ENCODE measurements around the gene FBLN7.

Gene FBLN7

DNA sequence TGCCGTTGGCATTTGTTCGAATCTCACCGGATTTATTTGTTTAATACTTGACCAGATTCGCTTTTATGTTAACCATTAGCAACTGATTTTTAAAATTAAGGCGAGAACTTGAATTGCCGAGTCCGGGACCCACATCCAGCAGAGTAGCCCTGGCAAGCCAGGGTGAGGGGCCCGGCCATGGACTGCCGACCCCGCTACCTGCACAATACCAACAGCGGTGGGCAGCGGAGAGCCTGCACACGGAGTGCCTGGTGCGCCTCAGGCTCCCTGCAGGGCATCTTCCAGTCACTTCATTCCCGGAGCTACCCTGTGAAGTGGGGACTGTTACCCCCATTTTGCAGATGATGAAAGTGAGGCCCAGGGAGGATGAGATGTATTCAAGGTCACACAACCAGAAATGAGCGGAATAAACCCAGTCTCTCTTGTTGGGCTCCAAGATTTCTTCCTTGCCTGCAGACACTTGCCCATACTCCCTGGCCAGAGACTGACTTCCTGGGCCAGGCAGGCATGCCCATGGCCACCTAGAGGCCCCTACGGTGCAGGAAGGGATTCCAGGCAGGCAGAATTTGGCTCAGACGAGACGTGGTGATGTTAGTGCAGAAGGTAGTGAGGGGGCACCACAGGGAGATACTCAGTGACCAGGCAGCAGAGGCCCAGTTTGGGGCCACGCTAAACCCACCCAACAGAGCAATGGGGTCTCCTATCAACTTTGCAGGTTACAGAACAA is 2.9 kb downstream of the FBLN7 start:
- no peak overlapping the region for H3K27ac ChIP-seq (ENCODE audit: low read depth, low read length)
- H3K4me3 ChIP-seq (ENCODE audit: low read depth, low read length), result peak overlapping the region; percentile 55
- H3K9ac ChIP-seq (ENCODE audit: low read depth, low read length), result no peak overlapping the region
- no peaks in the 10 kb centered on the region for H3K36me3 ChIP-seq (ENCODE audit: control insufficient read depth, insufficient read depth, low read length)
- no peaks in the 10 kb centered on the region for H3K4me1 ChIP-seq (ENCODE audit: control insufficient read depth, insufficient read depth, low read length)
- H3K9me3 ChIP-seq (ENCODE audit: control insufficient read depth, insufficient read depth, low read length), result no peaks in the 10 kb centered on the region
- peaks cover 60% of the 10 kb centered on the region for H3K27me3 ChIP-seq (ENCODE audit: control insufficient read depth, insufficient read depth, low read length)

DNA sequence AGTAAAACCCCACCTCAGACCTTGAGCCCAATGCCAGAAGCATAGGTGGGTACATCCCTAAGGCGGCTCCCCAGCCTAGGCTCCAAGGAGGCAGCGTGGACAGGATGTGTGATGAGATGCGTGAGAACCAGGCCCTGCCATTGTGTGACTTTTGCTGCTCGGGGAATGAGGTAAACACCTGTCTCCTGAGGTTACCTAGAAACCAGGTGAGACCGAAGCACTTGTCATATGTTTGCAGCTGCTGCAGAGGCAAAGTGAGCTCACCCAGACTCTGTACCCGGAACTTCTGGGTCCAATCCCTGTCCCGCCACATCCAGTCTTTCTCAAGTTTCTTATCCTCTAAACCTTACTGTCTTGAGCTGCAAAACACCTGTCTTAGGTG is 3.4 kb downstream of the FBLN7 start:
- Histone ChIP-seq H3K36me3 (ENCODE audit: control insufficient read depth, insufficient read depth, low read length) (no peaks in the 10 kb centered on the region), H3K9me3 (ENCODE audit: control insufficient read depth, insufficient read depth, low read length) (no peaks in the 10 kb centered on the region), H3K4me3 (ENCODE audit: low read depth, low read length) (no peak overlapping the region), H3K9ac (ENCODE audit: low read depth, low read length) (no peak overlapping the region), H3K27ac (ENCODE audit: low read depth, low read length) (no peak overlapping the region), H3K4me1 (ENCODE audit: control insufficient read depth, insufficient read depth, low read length) (no peaks in the 10 kb centered on the region), H3K27me3 (ENCODE audit: control insufficient read depth, insufficient read depth, low read length) (peaks cover 54% of the 10 kb centered on the region)

DNA sequence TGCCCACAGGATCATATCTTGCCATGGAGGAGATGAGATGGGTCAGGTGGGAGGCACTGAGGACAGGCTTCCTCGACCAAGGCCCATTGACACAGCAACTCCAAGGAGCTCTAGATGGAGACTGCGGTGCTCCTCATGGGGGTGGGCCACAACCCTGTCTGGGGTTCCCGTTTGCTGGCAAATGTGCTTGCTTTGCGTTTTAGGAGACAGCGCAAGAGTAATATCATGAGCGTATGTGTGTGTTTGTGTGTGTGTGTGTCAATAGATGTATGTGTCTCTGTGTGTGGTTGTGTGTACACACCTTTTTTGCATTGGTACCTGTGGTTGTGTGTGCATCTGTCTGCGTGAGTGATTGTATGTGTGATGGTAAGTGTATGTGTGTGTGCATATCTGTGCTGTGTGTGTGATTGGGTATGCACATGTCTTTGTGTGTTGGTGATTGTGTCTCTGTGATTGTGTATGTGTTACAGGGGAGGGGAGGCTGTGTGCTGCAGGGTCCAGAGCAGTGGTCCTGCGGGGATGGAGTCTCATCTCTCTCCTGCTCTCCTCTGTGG is 4.4 kb downstream of the FBLN7 start:
- H3K27ac ChIP-seq (ENCODE audit: low read depth, low read length), result no peak overlapping the region
- H3K9ac ChIP-seq (ENCODE audit: low read depth, low read length), result no peak overlapping the region
- no peak overlapping the region for H3K4me3 ChIP-seq (ENCODE audit: low read depth, low read length)
- no peaks in the 10 kb centered on the region for H3K36me3 ChIP-seq (ENCODE audit: control insufficient read depth, insufficient read depth, low read length)
- no peaks in the 10 kb centered on the region for H3K9me3 ChIP-seq (ENCODE audit: control insufficient read depth, insufficient read depth, low read length)
- peaks cover 44% of the 10 kb centered on the region for H3K27me3 ChIP-seq (ENCODE audit: control insufficient read depth, insufficient read depth, low read length)
- H3K4me1 ChIP-seq (ENCODE audit: control insufficient read depth, insufficient read depth, low read length), result no peaks in the 10 kb centered on the region

DNA sequence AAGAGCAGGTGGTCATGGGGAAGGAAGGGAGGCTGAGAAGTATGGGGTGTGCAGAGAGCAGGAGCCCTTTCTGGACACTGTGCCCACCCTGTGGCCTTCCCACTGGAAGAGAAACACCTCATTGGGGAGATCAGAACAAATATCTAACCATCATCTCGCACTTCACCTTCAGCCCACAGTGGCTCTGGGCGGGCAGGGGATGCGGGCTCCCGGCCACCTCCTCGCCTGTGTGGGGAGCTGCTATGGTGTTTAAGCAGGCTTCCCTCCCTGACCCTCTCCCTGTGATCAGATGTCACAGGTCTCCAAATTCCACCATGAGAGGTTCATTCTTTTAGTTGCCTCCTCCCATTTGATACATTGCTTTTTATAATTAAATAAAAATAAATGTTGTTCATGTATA is 5.0 kb downstream of the FBLN7 start:
- H3K27ac ChIP-seq (ENCODE audit: low read depth, low read length), result no peak overlapping the region
- no peak overlapping the region for H3K4me3 ChIP-seq (ENCODE audit: low read depth, low read length)
- no peaks in the 10 kb centered on the region for H3K9me3 ChIP-seq (ENCODE audit: control insufficient read depth, insufficient read depth, low read length)
- H3K36me3 ChIP-seq (ENCODE audit: control insufficient read depth, insufficient read depth, low read length), result no peaks in the 10 kb centered on the region
- no peak overlapping the region for H3K9ac ChIP-seq (ENCODE audit: low read depth, low read length)
- peaks cover 39% of the 10 kb centered on the region for H3K27me3 ChIP-seq (ENCODE audit: control insufficient read depth, insufficient read depth, low read length)
- H3K4me1 ChIP-seq (ENCODE audit: control insufficient read depth, insufficient read depth, low read length), result no peaks in the 10 kb centered on the region

DNA sequence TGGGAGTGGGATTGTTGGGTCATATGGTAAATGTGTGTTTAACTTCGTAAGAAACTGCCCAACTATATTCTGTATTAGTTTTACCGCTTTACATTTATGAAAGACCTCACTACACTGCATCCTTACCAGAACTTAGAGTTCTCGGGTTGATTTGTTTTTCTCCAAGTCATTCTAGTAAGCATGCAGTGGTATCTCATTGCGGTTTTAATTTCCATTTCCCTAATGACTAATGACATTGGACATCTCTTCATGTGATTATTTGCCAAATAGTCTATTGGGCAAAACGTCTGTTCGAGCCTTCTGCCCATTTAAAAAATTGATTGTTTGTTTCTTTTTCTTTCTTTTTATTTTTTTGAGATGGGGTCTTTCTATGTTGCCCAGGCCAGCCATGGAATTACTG is 6.8 kb downstream of the FBLN7 start:
- no peak overlapping the region for H3K9ac ChIP-seq (ENCODE audit: low read depth, low read length)
- H3K36me3 ChIP-seq (ENCODE audit: control insufficient read depth, insufficient read depth, low read length), result no peaks in the 10 kb centered on the region
- no peak overlapping the region for H3K27ac ChIP-seq (ENCODE audit: low read depth, low read length)
- H3K4me1 ChIP-seq (ENCODE audit: control insufficient read depth, insufficient read depth, low read length), result no peaks in the 10 kb centered on the region
- H3K4me3 ChIP-seq (ENCODE audit: low read depth, low read length), result no peak overlapping the region
- H3K27me3 ChIP-seq (ENCODE audit: control insufficient read depth, insufficient read depth, low read length), result peaks cover 26% of the 10 kb centered on the region
- H3K9me3 ChIP-seq (ENCODE audit: control insufficient read depth, insufficient read depth, low read length), result no peaks in the 10 kb centered on the region

DNA sequence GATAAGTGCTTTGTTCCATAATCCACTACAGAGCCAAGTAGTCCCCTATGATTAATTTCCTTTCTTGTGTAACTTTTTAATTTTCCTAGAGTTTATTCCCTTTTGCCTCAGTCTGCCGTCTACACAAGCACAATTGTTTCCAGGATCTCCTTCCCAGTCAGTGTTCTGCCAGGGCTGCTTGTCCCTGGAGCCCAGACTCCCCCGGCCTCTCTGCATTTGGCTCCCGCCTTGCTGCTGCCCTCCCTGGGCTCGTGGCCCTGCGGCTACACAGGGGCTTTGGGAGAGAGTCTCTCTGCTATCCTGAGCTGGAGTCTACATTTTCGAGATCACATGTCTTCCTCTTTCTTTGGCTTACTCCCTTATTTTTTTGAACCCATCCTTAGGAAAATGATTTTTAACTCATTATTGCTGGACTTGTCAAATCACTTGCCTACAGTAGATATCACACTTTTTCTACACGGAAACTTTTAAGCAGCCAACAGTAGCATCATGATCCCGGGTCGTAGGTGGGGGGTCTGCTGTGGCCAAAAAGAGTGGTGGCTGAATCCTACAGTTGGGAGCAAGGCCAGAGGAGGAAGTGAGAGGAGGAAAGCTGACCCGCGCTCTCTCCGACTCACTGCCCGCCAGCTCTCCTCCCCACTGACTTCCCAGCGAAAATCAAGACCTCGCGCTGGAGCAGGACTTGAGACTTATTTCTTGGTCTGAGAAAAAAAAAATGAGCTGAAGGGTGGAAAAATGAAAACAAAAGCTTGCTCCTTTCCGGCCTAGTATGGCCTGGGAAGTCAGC is 9.4 kb downstream of the FBLN7 start:
- no peaks in the 10 kb centered on the region for H3K4me1 ChIP-seq (ENCODE audit: control insufficient read depth, insufficient read depth, low read length)
- no peaks in the 10 kb centered on the region for H3K27me3 ChIP-seq (ENCODE audit: control insufficient read depth, insufficient read depth, low read length)
- H3K27ac ChIP-seq (ENCODE audit: low read depth, low read length), result no peak overlapping the region
- H3K4me3 ChIP-seq (ENCODE audit: low read depth, low read length), result no peak overlapping the region
- no peaks in the 10 kb centered on the region for H3K36me3 ChIP-seq (ENCODE audit: control insufficient read depth, insufficient read depth, low read length)
- no peak overlapping the region for H3K9ac ChIP-seq (ENCODE audit: low read depth, low read length)
- H3K9me3 ChIP-seq (ENCODE audit: control insufficient read depth, insufficient read depth, low read length), result no peaks in the 10 kb centered on the region

DNA sequence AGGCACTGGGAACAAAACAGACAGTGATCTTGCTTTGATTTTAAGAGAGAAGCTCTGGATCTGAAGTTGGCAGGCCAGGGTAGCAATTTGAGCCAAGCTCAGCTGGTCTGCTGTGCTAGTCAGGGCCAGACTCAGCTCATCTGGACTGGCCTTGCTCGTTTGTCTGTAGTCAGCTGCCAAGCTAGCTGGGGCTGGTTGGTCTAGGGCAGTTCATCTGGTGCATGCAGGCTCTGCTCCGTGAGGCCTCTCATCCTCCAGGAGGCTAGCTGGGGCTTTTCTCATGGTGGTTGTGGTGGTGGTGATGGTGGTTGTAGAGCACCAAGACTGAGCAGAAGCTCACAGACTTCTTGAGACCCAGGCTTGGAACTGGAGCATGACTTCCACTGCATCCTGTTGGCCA is 10.3 kb downstream of the FBLN7 start:
- Histone ChIP-seq H3K4me3 (ENCODE audit: low read depth, low read length) (no peak overlapping the region), H3K9ac (ENCODE audit: low read depth, low read length) (no peak overlapping the region), H3K36me3 (ENCODE audit: control insufficient read depth, insufficient read depth, low read length) (no peaks in the 10 kb centered on the region), H3K27me3 (ENCODE audit: control insufficient read depth, insufficient read depth, low read length) (no peaks in the 10 kb centered on the region), H3K4me1 (ENCODE audit: control insufficient read depth, insufficient read depth, low read length) (no peaks in the 10 kb centered on the region), H3K9me3 (ENCODE audit: control insufficient read depth, insufficient read depth, low read length) (no peaks in the 10 kb centered on the region), H3K27ac (ENCODE audit: low read depth, low read length) (no peak overlapping the region)

DNA sequence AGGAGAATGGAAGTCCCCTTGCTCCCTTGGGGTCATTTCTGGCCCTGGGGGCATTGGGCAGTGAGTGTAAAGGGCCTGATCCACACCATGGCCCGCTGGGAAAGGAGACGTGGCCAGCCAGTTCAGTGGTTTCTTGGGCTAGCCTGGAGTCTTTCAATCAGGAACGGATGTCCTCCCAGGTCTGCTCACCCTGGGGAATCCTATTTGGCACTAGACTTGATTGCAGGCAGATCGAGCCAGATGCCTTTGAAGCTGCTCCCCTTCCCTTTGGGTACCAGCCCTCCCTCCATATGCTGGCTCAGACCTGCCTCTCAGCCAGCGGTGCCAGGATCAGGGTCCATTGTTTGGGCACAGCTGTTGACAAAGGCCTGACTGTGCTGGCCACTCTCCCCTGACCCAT is 11.0 kb downstream of the FBLN7 start:
- Histone ChIP-seq H3K4me3 (ENCODE audit: low read depth, low read length) (no peak overlapping the region), H3K27me3 (ENCODE audit: control insufficient read depth, insufficient read depth, low read length) (no peaks in the 10 kb centered on the region), H3K36me3 (ENCODE audit: control insufficient read depth, insufficient read depth, low read length) (no peaks in the 10 kb centered on the region), H3K27ac (ENCODE audit: low read depth, low read length) (no peak overlapping the region), H3K4me1 (ENCODE audit: control insufficient read depth, insufficient read depth, low read length) (no peaks in the 10 kb centered on the region), H3K9ac (ENCODE audit: low read depth, low read length) (no peak overlapping the region), H3K9me3 (ENCODE audit: control insufficient read depth, insufficient read depth, low read length) (no peaks in the 10 kb centered on the region)

DNA sequence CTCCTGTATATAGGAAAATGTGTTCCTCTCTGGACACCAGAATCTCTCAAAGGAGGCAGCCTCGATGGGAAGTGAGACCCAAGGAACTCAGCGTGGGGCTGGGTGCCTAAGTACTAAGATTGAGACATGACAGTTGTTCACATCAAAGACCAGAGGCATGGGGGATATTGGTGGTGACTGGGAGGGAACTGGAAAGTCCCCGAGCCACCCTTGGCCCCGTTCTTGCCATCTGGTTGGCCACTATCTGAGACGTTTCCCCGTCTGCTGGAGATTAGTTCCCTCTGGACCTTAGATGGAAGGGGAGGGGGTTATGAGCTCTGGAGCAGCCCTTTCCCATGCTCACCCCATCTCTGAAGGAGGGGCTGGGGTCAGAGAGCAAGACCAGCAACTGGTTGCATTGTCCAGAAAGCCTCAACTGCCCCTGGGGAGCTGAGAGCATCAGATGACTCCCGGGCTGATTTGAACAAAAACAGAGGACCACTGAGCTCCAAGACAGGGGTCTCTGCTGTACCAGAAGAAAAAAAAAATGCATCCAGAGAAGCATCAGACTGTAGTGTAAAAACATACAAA is 11.8 kb downstream of the FBLN7 start:
- H3K9me3 ChIP-seq (ENCODE audit: control insufficient read depth, insufficient read depth, low read length), result no peaks in the 10 kb centered on the region
- no peak overlapping the region for H3K27ac ChIP-seq (ENCODE audit: low read depth, low read length)
- no peaks in the 10 kb centered on the region for H3K4me1 ChIP-seq (ENCODE audit: control insufficient read depth, insufficient read depth, low read length)
- no peaks in the 10 kb centered on the region for H3K27me3 ChIP-seq (ENCODE audit: control insufficient read depth, insufficient read depth, low read length)
- H3K9ac ChIP-seq (ENCODE audit: low read depth, low read length), result no peak overlapping the region
- no peaks in the 10 kb centered on the region for H3K36me3 ChIP-seq (ENCODE audit: control insufficient read depth, insufficient read depth, low read length)
- H3K4me3 ChIP-seq (ENCODE audit: low read depth, low read length), result no peak overlapping the region

DNA sequence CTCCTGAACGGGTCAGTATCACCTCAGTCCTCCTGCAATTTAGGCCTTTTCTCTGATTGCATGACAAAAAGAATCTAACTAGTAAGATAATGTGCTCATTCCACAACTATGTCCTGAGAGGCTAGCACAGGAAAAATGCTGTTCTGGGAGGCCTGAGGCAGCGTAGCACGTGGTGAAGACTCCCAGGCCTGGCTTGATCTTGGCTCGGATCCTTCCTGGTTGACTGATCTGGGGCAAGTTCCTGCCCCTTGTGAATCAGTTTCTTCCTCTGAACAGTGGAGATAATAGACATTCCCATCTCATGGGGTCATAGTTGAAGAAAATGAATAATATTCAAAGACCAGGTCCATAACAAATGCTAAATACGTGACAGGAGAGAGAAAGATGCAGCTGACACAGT is 12.3 kb downstream of the FBLN7 start:
- no peak overlapping the region for H3K27ac ChIP-seq (ENCODE audit: low read depth, low read length)
- H3K9me3 ChIP-seq (ENCODE audit: control insufficient read depth, insufficient read depth, low read length), result no peaks in the 10 kb centered on the region
- no peaks in the 10 kb centered on the region for H3K27me3 ChIP-seq (ENCODE audit: control insufficient read depth, insufficient read depth, low read length)
- H3K36me3 ChIP-seq (ENCODE audit: control insufficient read depth, insufficient read depth, low read length), result no peaks in the 10 kb centered on the region
- H3K4me3 ChIP-seq (ENCODE audit: low read depth, low read length), result no peak overlapping the region
- no peak overlapping the region for H3K9ac ChIP-seq (ENCODE audit: low read depth, low read length)
- no peaks in the 10 kb centered on the region for H3K4me1 ChIP-seq (ENCODE audit: control insufficient read depth, insufficient read depth, low read length)

DNA sequence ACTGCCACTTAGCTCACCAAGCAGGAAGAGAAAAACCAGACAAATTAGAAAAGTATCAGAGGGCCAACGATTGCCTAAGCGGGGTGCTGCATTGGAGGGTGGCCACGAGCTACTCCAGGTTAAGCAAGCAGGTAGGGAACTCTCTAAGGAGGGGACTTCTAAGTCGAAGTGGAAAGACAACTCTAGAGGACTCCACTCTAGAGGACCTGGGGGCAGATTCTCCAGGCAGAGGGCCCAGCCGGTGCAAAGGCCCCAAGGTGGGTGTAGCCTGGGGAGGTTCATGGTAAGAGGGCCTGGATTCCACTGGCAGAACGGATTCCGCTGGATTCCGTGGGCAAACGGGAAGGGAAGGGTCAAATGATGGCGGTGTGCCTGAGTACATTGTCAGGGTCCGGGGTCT is 12.7 kb downstream of the FBLN7 start:
- Histone ChIP-seq H3K27me3 (ENCODE audit: control insufficient read depth, insufficient read depth, low read length) (no peaks in the 10 kb centered on the region), H3K9me3 (ENCODE audit: control insufficient read depth, insufficient read depth, low read length) (no peaks in the 10 kb centered on the region), H3K36me3 (ENCODE audit: control insufficient read depth, insufficient read depth, low read length) (no peaks in the 10 kb centered on the region), H3K9ac (ENCODE audit: low read depth, low read length) (no peak overlapping the region), H3K27ac (ENCODE audit: low read depth, low read length) (no peak overlapping the region), H3K4me3 (ENCODE audit: low read depth, low read length) (no peak overlapping the region), H3K4me1 (ENCODE audit: control insufficient read depth, insufficient read depth, low read length) (no peaks in the 10 kb centered on the region)
